HG02840 (cell line): ENCODE results near the gene GRAMD2B.
"Not testable (repeated sequence)": the region's sequence is repeated elsewhere in the genome, so short reads cannot be mapped to it uniquely, and the experiment has no call there.

ENCODE experiments used
- ATAC-seq: cut with Tn5 transposase; IDR thresholded peaks from one replicate; pipeline ENCODE4 v1.9.1; 2021; ENCODE audit warnings: mild to moderate bottlenecking, moderate library complexity, moderate number of reproducible peaks; ENCODE audit not compliant: unreplicated experiment, low FRiP score

GRAMD2B gene

DNA sequence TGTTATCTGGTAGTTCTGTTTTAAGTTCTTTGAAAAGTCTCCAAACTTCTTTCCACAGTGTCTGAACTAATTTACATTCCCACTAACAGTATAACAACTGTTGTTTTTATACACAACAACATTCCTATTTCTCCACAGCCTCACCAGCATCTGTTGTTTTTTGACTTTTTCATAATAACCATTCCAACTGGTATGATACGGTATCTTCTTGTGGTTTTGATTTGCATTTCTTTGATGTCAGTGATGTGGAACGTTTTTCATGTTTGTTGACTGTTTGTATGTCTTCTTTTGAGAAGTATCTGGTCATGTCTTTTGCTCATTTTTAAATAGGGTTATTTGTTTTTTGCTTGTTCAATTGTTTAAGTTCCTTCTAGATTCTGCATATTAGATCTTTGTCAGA lies 12.6 kb upstream of the GRAMD2B start:
- no peak for ATAC-seq

DNA sequence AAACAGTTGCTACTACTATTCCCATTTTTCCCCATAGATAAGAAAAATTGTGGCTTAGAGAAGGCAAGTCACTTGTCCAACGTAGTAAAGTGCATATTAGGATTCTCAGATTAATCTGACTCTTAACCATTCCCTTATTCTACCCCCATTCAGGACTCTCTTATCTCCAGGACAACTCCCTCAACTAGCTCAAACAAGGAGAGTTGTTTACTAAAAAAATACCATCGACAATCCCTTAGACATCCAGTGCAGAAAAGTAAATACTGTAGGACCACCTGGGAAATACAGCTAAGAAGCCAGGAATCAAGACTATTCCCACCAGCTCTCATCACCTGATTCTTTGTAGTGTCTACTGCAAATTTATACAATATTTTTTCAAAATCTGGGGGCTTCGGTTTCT lies 9.4 kb upstream of the GRAMD2B start:
- ATAC-seq: no peak

DNA sequence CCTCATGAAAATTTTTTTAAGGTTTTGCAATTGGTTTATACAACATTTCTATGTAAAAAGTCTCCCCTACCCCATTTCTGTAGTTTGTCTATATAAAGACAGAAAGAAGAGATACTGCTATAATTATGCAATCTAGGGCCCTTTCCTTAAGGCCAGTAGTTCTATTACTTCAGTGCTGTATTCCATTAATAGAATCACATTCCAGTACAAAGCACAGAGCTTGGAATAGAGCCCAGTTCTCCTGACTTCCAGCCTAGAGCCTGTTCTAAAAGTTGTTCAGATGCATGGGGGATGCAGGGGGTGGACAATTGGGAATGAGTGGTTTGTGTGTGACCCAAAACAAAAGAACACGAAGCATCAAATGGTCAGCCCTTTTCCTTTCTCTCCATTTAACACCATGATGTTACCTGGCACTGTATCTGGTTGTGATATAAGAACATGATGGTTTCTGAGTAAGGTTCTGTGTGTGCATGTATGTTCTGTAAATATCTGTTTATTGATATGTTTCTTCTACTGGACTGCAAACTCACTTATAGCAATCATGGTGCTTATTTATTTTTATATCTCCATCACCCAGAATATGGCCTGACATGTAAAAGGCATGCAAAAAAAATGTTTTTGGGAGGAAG lies 8.2 kb upstream of the GRAMD2B start:
- no peak for ATAC-seq

DNA sequence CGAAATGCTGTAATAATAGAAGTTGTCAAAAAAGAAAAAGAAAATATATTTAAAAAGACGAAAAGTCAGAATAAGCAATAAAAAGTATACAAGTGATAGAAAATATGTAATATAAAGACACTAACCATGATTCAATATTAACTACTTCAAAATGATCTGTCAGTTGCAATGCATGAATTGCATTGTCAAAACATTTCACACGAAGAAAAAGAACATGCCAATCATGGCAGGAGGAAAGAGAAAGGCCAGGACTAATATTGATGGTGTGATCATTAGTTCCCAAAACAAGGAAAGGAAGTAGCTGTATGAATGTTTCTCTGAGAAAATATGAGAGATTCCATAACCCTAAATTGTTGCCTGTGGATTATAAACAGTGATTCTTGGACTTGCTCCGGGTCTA lies 7.4 kb upstream of the GRAMD2B start:
- no peak for ATAC-seq

DNA sequence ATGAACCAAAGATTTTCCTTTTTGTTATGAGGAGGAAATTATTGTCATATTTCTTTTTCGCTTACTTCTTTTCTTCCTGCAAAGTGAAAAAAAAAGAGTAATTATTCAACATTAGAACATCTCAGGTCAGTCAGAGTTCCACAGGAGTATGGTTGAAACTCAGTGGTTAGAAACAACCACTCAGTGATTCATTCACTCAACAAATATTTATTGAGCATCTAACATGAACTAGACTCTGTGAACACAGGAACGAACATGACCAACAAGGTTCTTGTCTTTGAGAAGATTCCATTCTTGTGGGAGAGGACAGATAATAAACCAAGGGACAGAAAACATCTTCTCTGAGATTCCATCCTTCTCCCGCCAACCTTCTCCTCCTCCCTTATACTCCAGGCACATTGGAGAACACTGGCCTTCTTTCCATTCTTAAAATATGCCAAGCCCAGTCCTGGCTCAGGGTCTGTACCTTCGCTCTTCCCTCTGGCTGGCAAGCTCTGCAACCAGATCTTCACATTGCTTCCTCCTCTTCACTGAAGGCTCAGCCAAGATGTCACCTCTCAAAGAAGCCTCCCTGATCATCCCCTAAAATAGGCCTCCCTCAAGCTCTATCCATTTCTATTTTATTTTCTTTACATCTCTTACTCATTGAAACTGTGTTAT lies 6.8 kb upstream of the GRAMD2B start:
- no peak for ATAC-seq

DNA sequence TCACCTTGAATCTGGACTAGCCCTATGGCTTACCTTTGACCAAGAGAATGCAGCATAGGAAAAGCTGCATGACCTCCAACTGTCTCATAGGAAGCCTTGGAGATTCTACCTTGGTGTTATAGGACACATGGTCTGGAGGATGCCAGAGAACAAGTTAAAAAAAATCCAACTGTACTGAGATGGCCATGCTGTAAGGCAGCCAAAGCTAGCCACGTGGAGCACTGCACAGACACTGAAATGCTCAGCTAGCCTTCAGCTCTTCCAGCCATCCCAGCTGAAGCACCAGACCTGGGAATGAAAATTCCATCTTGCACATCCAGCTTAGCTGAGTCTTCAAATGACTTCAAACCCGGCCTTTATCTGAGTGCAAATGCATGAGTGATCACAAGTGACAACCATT lies 6.0 kb upstream of the GRAMD2B start:
- no peak for ATAC-seq

DNA sequence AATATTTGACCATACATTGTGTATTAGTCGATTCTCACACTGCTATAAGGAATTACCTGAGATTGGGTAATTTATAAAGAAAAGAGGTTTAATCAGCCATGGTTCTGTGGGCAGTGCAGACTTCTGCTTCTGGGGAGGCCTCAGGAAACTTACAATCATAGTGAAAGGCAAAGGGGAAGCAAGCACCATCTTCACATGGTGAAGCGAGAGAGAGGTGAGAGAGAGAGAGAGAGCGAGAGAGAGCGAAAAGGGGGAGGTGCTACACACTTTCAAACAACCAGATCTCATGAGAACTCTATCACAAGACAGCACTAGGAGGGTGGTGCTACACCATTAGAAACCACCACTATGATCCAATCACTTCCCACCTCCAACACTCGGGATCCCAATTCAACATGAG lies 4.1 kb upstream of the GRAMD2B start:
- no peak for ATAC-seq

DNA sequence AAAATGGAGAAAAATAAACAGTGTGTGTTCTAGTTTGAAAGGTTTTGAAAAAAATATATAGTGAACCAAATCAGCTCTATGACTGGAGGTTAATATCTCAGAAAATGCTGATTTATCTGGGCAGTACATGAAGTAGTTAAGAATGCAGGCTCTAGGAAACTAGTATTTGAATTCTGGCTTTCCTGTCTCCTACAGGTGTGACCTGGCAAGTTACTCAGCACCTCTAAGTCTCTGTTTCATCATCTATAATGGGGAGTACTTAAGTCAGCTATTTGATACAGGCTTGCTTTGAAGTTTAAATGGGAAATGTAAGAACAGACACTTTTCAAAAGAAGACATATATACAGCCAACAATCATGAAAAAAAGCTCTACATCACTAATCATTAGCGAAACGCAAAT lies 5.2 kb downstream of the GRAMD2B start:
- ATAC-seq: no peak

DNA sequence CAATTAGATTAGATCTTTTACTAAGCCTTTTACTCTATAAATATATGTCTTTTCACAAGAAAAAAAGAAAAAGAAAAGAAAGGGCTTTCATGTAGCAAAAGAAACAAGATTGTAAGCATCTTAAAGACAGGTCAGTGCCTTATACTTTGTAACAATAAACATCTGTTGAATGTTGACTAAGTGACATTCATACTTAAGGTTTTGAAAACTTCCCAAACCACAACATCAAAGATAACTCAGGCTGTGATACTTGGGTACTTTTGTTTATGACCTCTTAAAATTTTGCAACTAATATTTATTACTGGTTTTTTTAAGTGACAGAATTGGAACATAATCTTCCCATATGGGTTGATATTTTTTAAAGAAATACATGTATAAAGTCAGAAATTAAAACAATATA lies 7.4 kb downstream of the GRAMD2B start:
- ATAC-seq: no peak

DNA sequence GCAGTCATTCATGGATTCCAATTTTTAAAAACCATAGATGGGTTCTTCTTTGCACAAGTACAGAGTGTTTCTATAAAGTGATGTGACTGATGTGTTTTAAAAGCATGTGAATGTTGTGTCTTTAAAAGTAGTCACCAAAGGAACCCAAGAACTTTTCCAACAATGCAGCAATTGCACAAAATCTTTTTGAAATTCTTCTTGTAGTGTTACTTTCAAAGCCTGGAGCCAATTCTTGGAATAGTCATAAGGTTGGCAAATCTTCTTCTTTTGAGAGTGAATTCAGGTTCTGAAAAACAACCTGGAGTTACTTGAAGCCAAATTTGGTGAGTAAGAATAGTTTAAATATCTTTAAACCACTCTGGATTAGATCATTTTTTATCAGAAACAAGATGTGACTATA lies 10.5 kb downstream of the GRAMD2B start:
- no peak for ATAC-seq

DNA sequence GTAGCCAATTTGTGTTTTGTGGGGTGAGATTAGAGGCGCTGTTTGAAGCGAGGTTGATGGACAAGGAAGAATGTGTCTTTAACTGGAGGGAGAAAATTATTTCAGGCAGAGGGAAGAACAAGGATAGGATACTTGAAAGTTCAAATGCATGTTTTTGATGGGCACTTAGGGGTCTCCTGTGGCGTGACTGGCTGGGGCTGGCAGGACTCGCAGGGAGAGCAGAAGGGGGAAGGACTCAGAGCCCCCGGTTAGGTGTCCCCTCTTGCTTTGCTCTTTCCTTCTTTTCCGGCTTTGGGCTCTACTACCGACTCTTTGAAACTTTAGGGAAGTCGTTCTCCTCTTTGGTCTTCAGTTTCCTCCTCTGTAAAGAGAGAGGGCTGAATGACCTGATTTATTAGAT lies 12.1 kb downstream of the GRAMD2B start:
- ATAC-seq: no peak

DNA sequence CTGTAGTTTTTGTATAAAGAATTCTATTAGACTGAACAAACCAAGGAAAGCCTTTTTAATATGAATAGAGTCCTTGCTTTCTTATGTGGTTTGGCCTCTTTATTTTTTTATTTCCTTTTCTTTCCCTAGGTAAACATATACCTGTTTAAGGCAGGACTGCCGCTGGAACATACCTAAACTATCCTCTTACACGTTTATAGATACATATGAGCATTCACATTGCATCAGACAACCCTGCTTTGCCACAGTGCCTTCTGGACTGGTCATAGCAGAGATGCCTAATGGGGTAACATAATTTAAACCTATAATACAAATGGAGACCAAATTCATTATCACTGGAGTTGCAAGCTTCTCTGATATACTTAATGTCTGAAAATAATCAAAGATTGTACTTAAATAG lies 12.5 kb downstream of the GRAMD2B start:
- ATAC-seq: no peak

DNA sequence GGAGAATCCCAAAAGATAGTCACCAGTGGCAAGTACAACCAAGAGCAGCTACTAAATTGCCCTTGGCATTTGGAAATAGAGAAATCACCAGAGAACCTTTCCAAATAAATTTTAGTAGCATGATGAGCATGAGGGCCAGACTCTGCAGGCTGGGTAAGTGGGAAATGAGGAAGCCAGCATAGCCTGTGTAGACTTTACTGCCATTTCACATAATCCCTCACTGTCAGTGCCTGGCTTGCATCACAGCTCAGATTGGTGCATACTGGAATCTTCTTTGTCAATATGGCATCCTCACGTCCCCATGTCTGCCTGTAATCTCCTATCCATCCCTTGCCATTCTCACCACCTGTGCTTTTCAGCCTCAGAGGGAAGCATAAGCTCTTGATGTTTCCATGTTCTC lies 14.5 kb downstream of the GRAMD2B start:
- ATAC-seq: no peak

DNA sequence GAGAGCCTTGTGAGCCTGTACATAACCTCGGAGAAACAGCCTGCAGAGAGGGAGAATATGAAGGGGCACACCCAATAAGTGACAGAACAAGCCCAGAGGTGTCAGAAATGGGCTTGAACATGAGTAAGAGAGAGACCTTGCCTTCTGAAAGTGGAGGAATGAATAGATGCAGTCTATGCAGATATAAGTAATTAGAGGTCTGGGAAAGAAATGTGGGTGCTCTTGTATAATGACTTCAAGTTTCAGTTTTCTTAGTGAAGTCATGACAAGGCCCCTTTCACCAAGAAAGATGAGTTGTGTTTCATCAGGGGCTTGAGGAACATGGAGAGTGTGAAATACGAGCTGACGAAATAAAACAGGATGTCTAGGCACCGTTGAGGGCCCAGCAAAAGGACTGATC lies 15.1 kb downstream of the GRAMD2B start:
- peak; percentile 81 for ATAC-seq

DNA sequence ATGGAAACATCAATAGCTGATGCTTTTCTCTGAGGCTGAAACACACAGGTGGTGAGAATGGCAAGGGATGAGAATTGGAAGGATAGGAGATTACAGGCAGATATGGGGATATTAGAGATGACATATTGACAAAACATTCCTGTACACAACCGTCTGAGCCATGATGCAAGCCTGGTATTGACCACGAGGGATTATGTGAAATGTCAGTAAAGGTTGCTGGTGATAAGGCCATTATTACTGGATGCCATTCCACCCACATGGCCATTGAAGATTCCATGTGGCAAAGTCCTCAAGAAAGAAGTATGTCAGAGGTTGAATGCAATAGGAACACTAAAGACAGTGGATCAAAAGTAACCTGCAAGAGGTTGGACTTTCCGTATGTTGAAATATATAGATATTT lies 15.7 kb downstream of the GRAMD2B start:
- ATAC-seq: no peak

DNA sequence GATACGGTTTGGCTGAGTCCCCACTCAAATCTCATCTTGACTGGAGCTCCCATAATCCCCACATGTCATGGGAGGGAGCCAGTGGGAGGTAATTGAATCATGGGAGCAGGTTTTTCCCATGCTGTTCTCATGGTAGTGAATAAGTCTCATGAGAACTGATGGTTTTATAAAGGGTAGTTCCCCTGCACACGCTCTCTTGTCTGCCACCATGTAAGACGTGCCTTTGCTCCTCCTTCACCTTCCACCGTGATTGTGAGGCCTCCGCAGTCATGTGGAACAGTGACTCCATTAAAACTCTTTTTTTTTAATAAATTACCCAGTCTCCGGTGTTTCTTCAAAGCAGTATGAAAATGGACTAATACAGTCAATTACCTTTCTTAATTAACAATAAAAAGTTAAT lies 16.5 kb downstream of the GRAMD2B start:
- ATAC-seq: not testable (repeated sequence)

DNA sequence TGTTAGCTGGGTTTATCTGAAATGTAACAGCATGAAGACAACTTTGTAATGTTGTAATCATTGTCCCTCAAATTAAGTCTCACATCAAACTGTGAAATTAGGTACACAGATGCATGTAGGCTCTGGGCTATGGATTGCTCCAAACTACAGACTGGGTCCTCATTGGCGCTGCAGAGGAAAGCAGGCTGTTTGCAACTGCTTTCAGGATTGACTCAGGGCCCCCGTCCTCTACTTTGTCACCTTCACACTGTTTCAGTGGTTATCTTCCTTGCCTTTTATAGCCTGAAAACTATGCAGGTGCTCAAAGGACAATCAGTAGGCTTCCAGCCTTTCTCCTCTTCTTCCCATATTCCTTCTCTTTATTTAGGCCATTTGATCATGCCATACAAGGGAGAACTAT lies 18.0 kb downstream of the GRAMD2B start:
- no peak for ATAC-seq

DNA sequence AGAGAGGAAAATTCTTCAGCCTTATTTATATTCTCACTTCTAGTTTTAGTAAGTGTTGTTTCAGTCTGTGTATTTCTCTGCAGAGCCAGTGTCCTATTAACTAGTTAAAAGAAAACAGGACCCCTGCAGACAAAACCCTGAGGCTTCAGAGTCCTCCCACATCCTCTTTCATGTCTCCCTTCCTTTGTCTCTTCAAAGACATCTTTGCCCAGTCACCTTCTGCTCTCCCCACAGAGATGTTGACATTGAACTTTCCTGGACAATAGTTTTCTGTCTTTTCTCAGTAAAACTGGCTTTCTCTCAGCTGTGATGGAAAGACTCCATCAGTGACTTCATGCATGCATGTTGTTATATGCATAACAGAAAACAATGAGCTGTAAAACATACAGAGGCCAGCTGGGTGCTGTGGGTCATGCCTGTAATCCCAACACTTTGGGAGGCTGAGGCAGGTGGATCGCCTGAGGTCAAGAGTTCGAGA lies 20.2 kb downstream of the GRAMD2B start:
- ATAC-seq: peak; percentile 90

DNA sequence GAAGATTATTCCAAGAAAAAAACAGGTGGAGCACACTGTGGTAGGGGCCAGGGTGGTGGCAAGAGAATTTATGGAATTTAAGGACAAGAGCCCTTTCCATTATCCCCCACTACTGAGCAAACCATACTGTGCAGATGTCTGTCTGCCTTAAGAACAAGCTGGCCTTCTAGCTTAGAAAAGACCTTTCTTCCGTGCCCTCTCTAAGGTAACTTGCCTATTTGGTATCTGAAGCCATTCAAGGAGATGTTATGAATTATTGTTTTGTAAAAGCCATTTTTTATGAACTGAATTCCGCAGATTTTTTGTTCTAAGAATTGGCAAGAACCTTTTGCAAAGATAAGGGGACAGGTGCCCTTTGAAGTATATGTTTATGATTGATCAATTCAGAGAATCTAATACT lies 20.9 kb downstream of the GRAMD2B start:
- ATAC-seq: no peak

DNA sequence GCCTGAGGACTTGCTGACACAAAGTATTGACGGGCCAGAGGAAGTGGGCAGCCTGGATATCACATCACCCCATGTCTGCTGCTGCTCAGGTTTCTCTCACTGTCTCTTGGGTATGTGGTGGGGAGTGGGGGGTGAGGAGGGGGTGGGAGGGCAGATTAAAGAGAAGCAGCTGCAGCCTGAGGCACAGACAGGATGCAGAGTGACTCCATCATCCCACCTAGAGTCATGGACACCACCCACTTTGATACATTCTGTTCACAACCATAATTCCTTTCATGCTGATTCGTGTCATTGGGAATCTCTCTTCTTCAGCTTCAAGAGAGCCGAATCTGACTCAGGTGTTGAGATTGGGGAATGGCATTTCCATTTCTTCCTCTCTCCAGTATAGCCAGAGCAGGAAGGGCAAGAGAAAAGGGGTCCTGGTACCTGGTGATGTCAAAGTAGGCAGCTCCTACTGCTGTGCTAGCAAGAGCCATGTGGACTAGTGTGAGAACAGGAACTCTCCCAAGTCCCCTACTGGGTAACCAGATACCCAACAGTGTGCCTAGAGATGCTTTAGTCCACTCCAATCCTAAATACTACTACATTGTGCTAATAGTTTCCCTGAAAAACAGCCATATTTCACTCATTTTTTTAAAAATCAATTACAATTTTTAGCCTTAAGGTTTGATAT lies 22.4 kb downstream of the GRAMD2B start:
- ATAC-seq: no peak

DNA sequence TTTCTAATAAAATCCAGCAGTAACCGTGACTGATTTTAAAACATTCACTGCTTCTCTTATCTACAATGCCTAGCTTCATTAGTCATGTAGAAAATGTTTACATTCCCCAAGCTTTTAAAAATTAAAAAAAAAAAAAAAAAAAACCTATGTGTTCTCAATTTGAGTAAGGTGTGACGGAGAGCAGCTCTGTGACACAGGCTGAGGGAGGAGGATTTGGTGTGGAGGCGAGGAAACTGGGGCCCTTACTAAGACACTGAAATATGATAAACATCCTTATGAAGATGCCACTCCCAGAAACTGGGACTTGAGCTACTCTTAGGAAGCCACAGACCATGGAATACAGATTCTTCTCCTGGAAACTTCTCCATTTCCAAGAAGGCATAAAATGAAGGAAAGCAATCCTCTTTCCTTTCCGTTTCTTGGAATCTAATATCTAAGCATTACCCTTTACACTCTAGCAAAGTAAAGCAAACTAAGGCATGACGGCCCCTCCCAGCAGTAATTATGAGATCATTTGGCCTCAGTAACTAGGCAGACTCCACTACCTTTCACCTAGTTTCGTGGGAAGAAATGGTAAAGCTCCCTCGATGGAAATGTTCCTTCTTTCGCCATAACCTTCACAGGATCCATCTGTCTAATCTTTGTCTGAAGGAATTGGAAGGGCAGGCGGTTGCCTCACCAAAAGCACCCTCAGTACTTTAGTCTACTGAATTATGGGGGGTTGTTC lies 23.5 kb downstream of the GRAMD2B start:
- peak; percentile 33 for ATAC-seq
